K562 (cell line): ENCODE measurements around the gene PVALEF. TPM values are rescaled to one million over a fixed set of nuclear protein-coding genes. Genes with fewer than 3 reads are reported as not detected.

Experiments used
- MECOM ChIP-seq: fragments of 250-450 bp; sonication (Bioruptor Pico); IDR thresholded peaks from 2 replicates; pipeline ENCODE4 v1.8.0; 2022; ENCODE audit warnings: inconsistent platforms
- MYC ChIP-seq, 2 experiments: fragments of 250-450 bp in 1 of 2; sonication (Bioruptor Pico) in 1 of 2; IDR thresholded peaks; 2 replicates each; pipeline versions ENCODE4 v1.5.1 to v1.6.1; 2012 to 2021; ENCODE audit warnings: low read depth in 2 of 2, borderline replicate concordance in 1 of 2, improper control_type of control experiment in 1 of 2, low read length in 1 of 2, mild to moderate bottlenecking in 1 of 2, moderate library complexity in 1 of 2
- ZNF282 ChIP-seq: sonication (generic); formaldehyde crosslinking; IDR thresholded peaks from 2 replicates; pipeline ENCODE4 v1.8.1; 2023; ENCODE audit warnings: missing genetic modification reagents
- polyA plus RNA-seq, 8 experiments: library from polyadenylated mRNA; depleted of rRNA in 4 of 8; stranded (reverse) in 5 of 8; unstranded in 3 of 8; fragments of >200 nt; fragmentation: Nextera tagmentation in 2 of 8; fragmentation: Illumina TruSeq in 1 of 8; extraction: Ambion mirVana in 2 of 8; extraction: Trizol in 1 of 8; gene quantifications; 2 replicates each; pipeline versions ENCODE4 v1.2.1 to v1.2.3, GENCODE V29; 2011 to 2014; ENCODE audit warnings: inconsistent platforms in 1 of 8, missing spikeins in 1 of 8
- total RNA-seq, 7 experiments: library from RNA; depleted of rRNA in 6 of 7; stranded (reverse); fragments of >200 nt in 6 of 7; fragmentation: Illumina TruSeq in 2 of 7; extraction: Trizol in 2 of 7; gene quantifications; 2 replicates each; pipeline versions ENCODE4 v1.2.1 to v1.2.3, GENCODE V29; 2011 to 2021; ENCODE audit warnings: low replicate concordance in 1 of 7
- TF ChIP-seq, protein P1 (sequence below), 2 experiments: fragments of 450-650 bp in 1 of 2; sonication (generic) in 1 of 2; formaldehyde crosslinking in 1 of 2; IDR thresholded peaks; 2 replicates each; pipeline versions ENCODE4 v1.7.1 to v1.9.0; 2016 to 2022; ENCODE audit warnings: inconsistent platforms in 1 of 2, mild to moderate bottlenecking in 1 of 2, missing genetic modification reagents in 1 of 2

The PVALEF gene
- total and polyA plus RNA-seq, 9 of the 15 experiments (the other 6 are each of a cell fraction or from before 2014, with no cell fraction given), result not detected

DNA sequence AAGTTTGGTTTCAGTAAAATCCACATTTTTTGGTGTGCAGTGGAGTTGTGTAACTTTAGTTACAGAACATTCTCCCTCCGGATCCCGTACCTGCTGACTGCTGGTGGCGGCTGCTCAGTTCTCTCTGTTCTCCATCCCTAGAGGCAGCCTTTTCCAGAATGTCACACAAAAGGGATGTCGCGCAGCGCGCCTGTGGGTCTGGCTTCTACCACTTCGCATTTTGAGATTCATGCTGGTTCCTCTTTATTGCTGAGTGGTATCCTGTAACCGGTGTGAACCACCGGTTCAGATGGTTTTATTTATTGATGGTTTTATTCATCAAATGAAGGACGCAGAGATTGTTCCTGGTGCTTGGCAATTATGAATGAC, 58.4 kb downstream of the PVALEF start (continued):
- TF ChIP-seq, protein P1, sequence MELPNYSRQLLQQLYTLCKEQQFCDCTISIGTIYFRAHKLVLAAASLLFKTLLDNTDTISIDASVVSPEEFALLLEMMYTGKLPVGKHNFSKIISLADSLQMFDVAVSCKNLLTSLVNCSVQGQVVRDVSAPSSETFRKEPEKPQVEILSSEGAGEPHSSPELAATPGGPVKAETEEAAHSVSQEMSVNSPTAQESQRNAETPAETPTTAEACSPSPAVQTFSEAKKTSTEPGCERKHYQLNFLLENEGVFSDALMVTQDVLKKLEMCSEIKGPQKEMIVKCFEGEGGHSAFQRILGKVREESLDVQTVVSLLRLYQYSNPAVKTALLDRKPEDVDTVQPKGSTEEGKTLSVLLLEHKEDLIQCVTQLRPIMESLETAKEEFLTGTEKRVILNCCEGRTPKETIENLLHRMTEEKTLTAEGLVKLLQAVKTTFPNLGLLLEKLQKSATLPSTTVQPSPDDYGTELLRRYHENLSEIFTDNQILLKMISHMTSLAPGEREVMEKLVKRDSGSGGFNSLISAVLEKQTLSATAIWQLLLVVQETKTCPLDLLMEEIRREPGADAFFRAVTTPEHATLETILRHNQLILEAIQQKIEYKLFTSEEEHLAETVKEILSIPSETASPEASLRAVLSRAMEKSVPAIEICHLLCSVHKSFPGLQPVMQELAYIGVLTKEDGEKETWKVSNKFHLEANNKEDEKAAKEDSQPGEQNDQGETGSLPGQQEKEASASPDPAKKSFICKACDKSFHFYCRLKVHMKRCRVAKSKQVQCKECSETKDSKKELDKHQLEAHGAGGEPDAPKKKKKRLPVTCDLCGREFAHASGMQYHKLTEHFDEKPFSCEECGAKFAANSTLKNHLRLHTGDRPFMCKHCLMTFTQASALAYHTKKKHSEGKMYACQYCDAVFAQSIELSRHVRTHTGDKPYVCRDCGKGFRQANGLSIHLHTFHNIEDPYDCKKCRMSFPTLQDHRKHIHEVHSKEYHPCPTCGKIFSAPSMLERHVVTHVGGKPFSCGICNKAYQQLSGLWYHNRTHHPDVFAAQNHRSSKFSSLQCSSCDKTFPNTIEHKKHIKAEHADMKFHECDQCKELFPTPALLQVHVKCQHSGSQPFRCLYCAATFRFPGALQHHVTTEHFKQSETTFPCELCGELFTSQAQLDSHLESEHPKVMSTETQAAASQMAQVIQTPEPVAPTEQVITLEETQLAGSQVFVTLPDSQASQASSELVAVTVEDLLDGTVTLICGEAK (IDR thresholded peaks at IDR 0.05), result 0 out of 2 replicates have a peak, but pooled peaks have one; percentile 39
- TF ChIP-seq, protein P1 (CRISPR knock-in tag; IDR thresholded peaks at IDR 0.05), result no peak
- no peak for TF ChIP-seq MECOM (CRISPR knock-in tag)
- TF ChIP-seq ZNF282 (CRISPR knock-in tag), result no peak
- TF ChIP-seq MYC (IDR thresholded peaks at IDR 0.05; ENCODE audit: low read depth, low read length), result no peak
- TF ChIP-seq MYC (CRISPR knock-in tag; IDR thresholded peaks at IDR 0.05; ENCODE audit: borderline replicate concordance, low read depth), result 0 out of 2 replicates have a peak, but pooled peaks have one; percentile 36
- TF ChIP-seq, all 486 proteins: peak for 4
